Activated CD8-positive, alpha-beta memory T cell treated with anti-CD3 and anti-CD28 coated beads, Interleukin-2, amount 50 U/mL, for 48 hours (primary cell): ENCODE results near the gene DNAL4.
"Not testable (repeated sequence)": the region's sequence is repeated elsewhere in the genome, so short reads cannot be mapped to it uniquely, and the experiment has no call there.

Experiments used
- DNase-seq: peaks from one replicate; pipeline ENCODE4 v3.0.0-alpha.2; 2020

The DNAL4 gene

GRCh38 chr22:38826801-38827200, 32.9 kb upstream of the DNAL4 start:
- DNase-seq, result no peak

- no peak for DNase-seq
Measured at GRCh38 chr22:38826386-38826785, 32.4 kb upstream of the DNAL4 start.

GRCh38 chr22:38824585-38824984, 30.6 kb upstream of the DNAL4 start:
- peak; percentile 64 for DNase-seq

GRCh38 chr22:38823637-38824036, 29.7 kb upstream of the DNAL4 start:
- no peak for DNase-seq

GRCh38 chr22:38823076-38823475, 29.1 kb upstream of the DNAL4 start:
- no peak for DNase-seq

- DNase-seq, result no peak
Measured at GRCh38 chr22:38820020-38820419, 26.1 kb upstream of the DNAL4 start.

- DNase-seq, result no peak
Measured at GRCh38 chr22:38819387-38819940, 25.5 kb upstream of the DNAL4 start.

- no peak for DNase-seq
Measured at GRCh38 chr22:38817196-38817595, 23.3 kb upstream of the DNAL4 start.

GRCh38 chr22:38815842-38816241, 21.9 kb upstream of the DNAL4 start:
- no peak for DNase-seq

GRCh38 chr22:38811241-38811640, 17.3 kb upstream of the DNAL4 start:
- no peak for DNase-seq

GRCh38 chr22:38805041-38805593, 11.2 kb upstream of the DNAL4 start:
- not testable (repeated sequence) for DNase-seq

- DNase-seq, result no peak
Measured at GRCh38 chr22:38802671-38803121, 8.8 kb upstream of the DNAL4 start.

GRCh38 chr22:38799265-38800002, 5.5 kb upstream of the DNAL4 start:
- no peak for DNase-seq

- DNase-seq, result no peak
Measured at GRCh38 chr22:38798496-38798895, 4.6 kb upstream of the DNAL4 start.

- DNase-seq, result no peak
Measured at GRCh38 chr22:38796262-38796957, 2.5 kb upstream of the DNAL4 start.

- DNase-seq, result no peak
Measured at GRCh38 chr22:38795569-38795968, 1.6 kb upstream of the DNAL4 start.

- DNase-seq, result no peak
Measured at GRCh38 chr22:38793317-38793716, 626 bp downstream of the DNAL4 start.

GRCh38 chr22:38792833-38793232, 1.1 kb downstream of the DNAL4 start:
- no peak for DNase-seq

- DNase-seq, result no peak
Measured at GRCh38 chr22:38789606-38790005, 4.3 kb downstream of the DNAL4 start.

GRCh38 chr22:38788846-38789245, 5.1 kb downstream of the DNAL4 start:
- no peak for DNase-seq

GRCh38 chr22:38788021-38788816, 5.7 kb downstream of the DNAL4 start:
- no peak for DNase-seq

- no peak for DNase-seq
Measured at GRCh38 chr22:38786631-38787030, 7.3 kb downstream of the DNAL4 start.

GRCh38 chr22:38784856-38785255, 9.1 kb downstream of the DNAL4 start:
- DNase-seq, result no peak
